Liver (tissue), 3 donors: Measurements from ENCODE around the gene PINLYP.

ENCODE experiments used
- CTCF ChIP-seq: fragments of 150-350 bp; IDR thresholded peaks from 2 replicates; pipeline ENCODE4 v1.5.1; 2017; ENCODE audit warnings: improper control_type of control experiment, low read depth, low read length; ENCODE audit not compliant: missing input control
- EGR1 ChIP-seq, 2 donors: IDR thresholded peaks; 2 replicates each; pipeline ENCODE4 v1.6.1; 2016 to 2018; ENCODE audit warnings: antibody characterized with exemption in 2 of 2, low read depth in 2 of 2
- GABPA ChIP-seq, 2 donors: IDR thresholded peaks in 1 of 2; conservative IDR thresholded peaks in 1 of 2; 2 replicates each; pipeline ENCODE4 v1.6.1; 2016; ENCODE audit warnings: antibody characterized with exemption in 2 of 2, mild to moderate bottlenecking in 1 of 2, moderate library complexity in 1 of 2
- HNF4G ChIP-seq: IDR thresholded peaks from 2 replicates; pipeline ENCODE4 v1.6.1; 2016; ENCODE audit warnings: antibody characterized with exemption
- JUND ChIP-seq, 2 donors: IDR thresholded peaks; 2 replicates each; pipeline ENCODE4 v1.6.1; 2016; ENCODE audit warnings: antibody characterized with exemption in 2 of 2
- MAX ChIP-seq: IDR thresholded peaks from 2 replicates; pipeline ENCODE4 v1.6.1; 2016; ENCODE audit warnings: antibody characterized with exemption
- RAD21 ChIP-seq, 2 donors: IDR thresholded peaks; 2 replicates each; pipeline ENCODE4 v1.6.1; 2016; ENCODE audit warnings: antibody characterized with exemption in 2 of 2, mild to moderate bottlenecking in 2 of 2
- REST ChIP-seq: IDR thresholded peaks from 2 replicates; pipeline ENCODE4 v1.6.1; 2016; ENCODE audit warnings: antibody characterized with exemption, mild to moderate bottlenecking
- SP1 ChIP-seq: IDR thresholded peaks from 2 replicates; pipeline ENCODE4 v1.6.1; 2018; ENCODE audit warnings: antibody characterized with exemption, mild to moderate bottlenecking
- TAF1 ChIP-seq: conservative IDR thresholded peaks from 2 replicates; pipeline ENCODE4 v1.6.1; 2016; ENCODE audit warnings: antibody characterized with exemption, mild to moderate bottlenecking
- YY1 ChIP-seq: IDR thresholded peaks from 2 replicates; pipeline ENCODE4 v1.6.1; 2016; ENCODE audit warnings: antibody characterized with exemption, mild to moderate bottlenecking
- donor health status: healthy.
- donor health status: healthy.

GRCh38 chr19:43626838-43627237 lies 51.2 kb downstream of the PINLYP start:
- TF ChIP-seq CTCF (no peak), HNF4G (no peak), GABPA (IDR thresholded peaks at IDR 0.05 in 1 of 2, conservative IDR thresholded peaks at IDR 0.05 in 1 of 2) (no peak), TAF1 (no peak), EGR1 (IDR thresholded peaks at IDR 0.05; ENCODE audit: low read depth in 2 of 2) (no peak), SP1 (no peak), REST (no peak), JUND (IDR thresholded peaks at IDR 0.05) (no peak), MAX (no peak), RAD21 (IDR thresholded peaks at IDR 0.05) (no peak), YY1 (no peak)
